ENCODE results near the gene ABHD14A. TPM values are rescaled to one million over a fixed set of nuclear protein-coding genes. Genes with fewer than 3 reads are reported as not detected.
A peak's percentile ranks its signal among the peaks of the same experiment; 100 is the strongest.
"Not testable (repeated sequence)": the region's sequence is repeated elsewhere in the genome, so short reads cannot be mapped to it uniquely, and the experiment has no call there.

The ABHD14A gene
- polyA plus RNA-seq, 3 donors, result 21.0 to 26.1 (median 26.0) TPM

GRCh38 chr3:51990501-51990971, 15.7 kb downstream of the ABHD14A start:
- DNase-seq (ENCODE audit: low read depth in 3 of 3, low spot score in 2 of 3), result not testable (repeated sequence)

- no peak for DNase-seq (ENCODE audit: low read depth in 3 of 3, low spot score in 2 of 3)
Measured at GRCh38 chr3:51992017-51992682, 17.3 kb downstream of the ABHD14A start.

GRCh38 chr3:51993657-51994056, 18.8 kb downstream of the ABHD14A start:
- DNase-seq (ENCODE audit: low read depth in 3 of 3, low spot score in 2 of 3), result not testable (repeated sequence)

GRCh38 chr3:51994530-51994929, 19.7 kb downstream of the ABHD14A start:
- DNase-seq (ENCODE audit: low read depth in 3 of 3, low spot score in 2 of 3), result no peak

- DNase-seq (ENCODE audit: low read depth in 3 of 3, low spot score in 2 of 3), result peak; percentile 88 to 92 (median 92)
Measured at GRCh38 chr3:51995346-51996163, 20.7 kb downstream of the ABHD14A start, which contains the start of gene RPL29. Gene RPL29 (minus strand): TSS chr3:51995895. CDS start chr3:51995461, 434 bp downstream.

- no peak for DNase-seq (ENCODE audit: low read depth in 3 of 3, low spot score in 2 of 3)
Measured at GRCh38 chr3:51997172-51997571, 22.3 kb downstream of the ABHD14A start.

- DNase-seq (ENCODE audit: low read depth in 3 of 3, low spot score in 2 of 3), result no peak
Measured at GRCh38 chr3:51997935-51998596, 23.2 kb downstream of the ABHD14A start.

- no peak for DNase-seq (ENCODE audit: low read depth in 3 of 3, low spot score in 2 of 3)
Measured at GRCh38 chr3:51998774-51999173, 23.9 kb downstream of the ABHD14A start.

GRCh38 chr3:51999846-52000245, 25.0 kb downstream of the ABHD14A start:
- no peak for DNase-seq (ENCODE audit: low read depth in 3 of 3, low spot score in 2 of 3)

- DNase-seq (ENCODE audit: low read depth in 3 of 3, low spot score in 2 of 3), result peak in 2 of 3 donors; percentile 65 to 74
Measured at GRCh38 chr3:52001443-52001974, 26.6 kb downstream of the ABHD14A start.

- no peak for DNase-seq (ENCODE audit: low read depth in 3 of 3, low spot score in 2 of 3)
Measured at GRCh38 chr3:52002748-52003147, 27.9 kb downstream of the ABHD14A start.

- DNase-seq (ENCODE audit: low read depth in 3 of 3, low spot score in 2 of 3), result no peak
Measured at GRCh38 chr3:52004163-52004787, 29.4 kb downstream of the ABHD14A start.

GRCh38 chr3:52004906-52005395, 30.1 kb downstream of the ABHD14A start:
- no peak for DNase-seq (ENCODE audit: low read depth in 3 of 3, low spot score in 2 of 3)

GRCh38 chr3:52005571-52005986, 30.7 kb downstream of the ABHD14A start:
- peak in 2 of 3 donors; percentile 57 to 67 for DNase-seq (ENCODE audit: low read depth in 3 of 3, low spot score in 2 of 3)

GRCh38 chr3:52006017-52006819, 31.4 kb downstream of the ABHD14A start:
- DNase-seq (ENCODE audit: low read depth in 3 of 3, low spot score in 2 of 3), result no peak

- no peak for DNase-seq (ENCODE audit: low read depth in 3 of 3, low spot score in 2 of 3)
Measured at GRCh38 chr3:52006820-52007133, 31.9 kb downstream of the ABHD14A start.

GRCh38 chr3:52007291-52007690, 32.4 kb downstream of the ABHD14A start:
- DNase-seq (ENCODE audit: low read depth in 3 of 3, low spot score in 2 of 3), result no peak

GRCh38 chr3:52010431-52010830, 35.6 kb downstream of the ABHD14A start:
- DNase-seq (ENCODE audit: low read depth in 3 of 3, low spot score in 2 of 3), result no peak

GRCh38 chr3:52012699-52013098, 37.8 kb downstream of the ABHD14A start:
- DNase-seq (ENCODE audit: low read depth in 3 of 3, low spot score in 2 of 3), result no peak
